ENCODE measurements around the gene SRGAP3.

DNA sequence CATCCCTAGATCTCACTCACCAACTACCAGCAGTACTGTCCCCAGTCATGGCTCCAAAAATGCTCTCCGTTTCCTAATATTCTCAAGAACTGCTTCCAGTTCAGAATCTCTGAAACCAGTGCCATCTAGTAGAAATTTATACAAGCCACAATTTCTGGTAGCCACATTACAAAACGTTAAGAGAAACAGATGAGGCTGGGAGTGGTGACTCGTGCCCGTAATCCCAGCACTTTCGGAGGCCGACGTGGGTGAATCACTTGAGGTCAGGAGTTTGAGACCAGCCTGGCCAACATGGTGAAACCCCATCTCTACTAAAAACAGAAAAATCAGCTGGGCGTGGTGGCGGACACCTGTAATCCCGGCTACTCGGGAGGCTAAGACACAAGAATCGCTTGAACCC is 207.8 kb downstream of the SRGAP3 start:
- TF ChIP-seq, protein P1, sequence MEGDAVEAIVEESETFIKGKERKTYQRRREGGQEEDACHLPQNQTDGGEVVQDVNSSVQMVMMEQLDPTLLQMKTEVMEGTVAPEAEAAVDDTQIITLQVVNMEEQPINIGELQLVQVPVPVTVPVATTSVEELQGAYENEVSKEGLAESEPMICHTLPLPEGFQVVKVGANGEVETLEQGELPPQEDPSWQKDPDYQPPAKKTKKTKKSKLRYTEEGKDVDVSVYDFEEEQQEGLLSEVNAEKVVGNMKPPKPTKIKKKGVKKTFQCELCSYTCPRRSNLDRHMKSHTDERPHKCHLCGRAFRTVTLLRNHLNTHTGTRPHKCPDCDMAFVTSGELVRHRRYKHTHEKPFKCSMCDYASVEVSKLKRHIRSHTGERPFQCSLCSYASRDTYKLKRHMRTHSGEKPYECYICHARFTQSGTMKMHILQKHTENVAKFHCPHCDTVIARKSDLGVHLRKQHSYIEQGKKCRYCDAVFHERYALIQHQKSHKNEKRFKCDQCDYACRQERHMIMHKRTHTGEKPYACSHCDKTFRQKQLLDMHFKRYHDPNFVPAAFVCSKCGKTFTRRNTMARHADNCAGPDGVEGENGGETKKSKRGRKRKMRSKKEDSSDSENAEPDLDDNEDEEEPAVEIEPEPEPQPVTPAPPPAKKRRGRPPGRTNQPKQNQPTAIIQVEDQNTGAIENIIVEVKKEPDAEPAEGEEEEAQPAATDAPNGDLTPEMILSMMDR (IDR thresholded peaks at IDR 0.05; ENCODE audit: poor library complexity), result no peak
- TF ChIP-seq EZH2phosphoT487 (IDR thresholded peaks at IDR 0.05; ENCODE audit: low read depth, severe bottlenecking, unreplicated experiment), result no peak
- no peak for TF ChIP-seq EZH2 (IDR thresholded peaks at IDR 0.05; ENCODE audit: borderline replicate concordance)

Measured in hepatocyte (in vitro differentiated cells).